Endothelial cell of umbilical vein (primary cell): Measurements from ENCODE around the gene SH3RF1.

ENCODE experiments used
- EZH2 ChIP-seq: IDR thresholded peaks from 2 replicates; pipeline ENCODE4 v1.6.1; 2012; ENCODE audit warnings: borderline replicate concordance, low read depth, mild to moderate bottlenecking, moderate library complexity, low read length, inconsistent platforms; ENCODE audit not compliant: severe bottlenecking
- FOS ChIP-seq: IDR thresholded peaks from 2 replicates; pipeline ENCODE4 v1.6.1; 2011; ENCODE audit warnings: mild to moderate bottlenecking, low read length, moderate library complexity, borderline replicate concordance; ENCODE audit not compliant: insufficient read depth
- GATA2 ChIP-seq: IDR thresholded peaks from 2 replicates; pipeline ENCODE4 v1.7.0; 2011; ENCODE audit warnings: low read depth, mild to moderate bottlenecking, moderate library complexity, mixed read lengths, low read length; ENCODE audit not compliant: insufficient read length, insufficient read depth
- JUN ChIP-seq: IDR thresholded peaks from 2 replicates; pipeline ENCODE4 v1.6.1; 2011; ENCODE audit warnings: borderline replicate concordance, low read depth; ENCODE audit not compliant: insufficient read length, insufficient read depth
- MYC ChIP-seq: IDR thresholded peaks from one replicate; pipeline ENCODE4 v1.6.1; 2011; ENCODE audit warnings: mild to moderate bottlenecking, low read depth, low read length
- POLR2A ChIP-seq: IDR thresholded peaks from 2 replicates; pipeline ENCODE4 v1.6.1; 2012; ENCODE audit warnings: low read depth, mild to moderate bottlenecking, control low read depth, low read length
- POLR2AphosphoS5 ChIP-seq: IDR thresholded peaks from 2 replicates; pipeline ENCODE4 v1.6.1; 2012; ENCODE audit warnings: low read depth, mild to moderate bottlenecking, control low read depth, low read length, moderate library complexity; ENCODE audit not compliant: insufficient read depth
- TF ChIP-seq, protein P1 (sequence below), 2 donors: IDR thresholded peaks; 1 replicate in 1 of 2; 2 replicates in 1 of 2; pipeline ENCODE4 v1.5.1; 2011; ENCODE audit warnings: low read length in 2 of 2, mild to moderate bottlenecking in 2 of 2, moderate library complexity in 2 of 2, control low read depth in 1 of 2, inconsistent platforms in 1 of 2, low read depth in 1 of 2; ENCODE audit not compliant: insufficient read depth in 1 of 2; ENCODE audit errors: extremely low read depth in 1 of 2
- TF ChIP-seq, protein P2 (sequence below): IDR thresholded peaks from 2 replicates; pipeline ENCODE4 v1.6.1; 2011; ENCODE audit not compliant: insufficient read depth, insufficient read length

GRCh38 chr4:169094656-169095231 lies 176.0 kb downstream of the SH3RF1 start:
- TF ChIP-seq, protein P1, sequence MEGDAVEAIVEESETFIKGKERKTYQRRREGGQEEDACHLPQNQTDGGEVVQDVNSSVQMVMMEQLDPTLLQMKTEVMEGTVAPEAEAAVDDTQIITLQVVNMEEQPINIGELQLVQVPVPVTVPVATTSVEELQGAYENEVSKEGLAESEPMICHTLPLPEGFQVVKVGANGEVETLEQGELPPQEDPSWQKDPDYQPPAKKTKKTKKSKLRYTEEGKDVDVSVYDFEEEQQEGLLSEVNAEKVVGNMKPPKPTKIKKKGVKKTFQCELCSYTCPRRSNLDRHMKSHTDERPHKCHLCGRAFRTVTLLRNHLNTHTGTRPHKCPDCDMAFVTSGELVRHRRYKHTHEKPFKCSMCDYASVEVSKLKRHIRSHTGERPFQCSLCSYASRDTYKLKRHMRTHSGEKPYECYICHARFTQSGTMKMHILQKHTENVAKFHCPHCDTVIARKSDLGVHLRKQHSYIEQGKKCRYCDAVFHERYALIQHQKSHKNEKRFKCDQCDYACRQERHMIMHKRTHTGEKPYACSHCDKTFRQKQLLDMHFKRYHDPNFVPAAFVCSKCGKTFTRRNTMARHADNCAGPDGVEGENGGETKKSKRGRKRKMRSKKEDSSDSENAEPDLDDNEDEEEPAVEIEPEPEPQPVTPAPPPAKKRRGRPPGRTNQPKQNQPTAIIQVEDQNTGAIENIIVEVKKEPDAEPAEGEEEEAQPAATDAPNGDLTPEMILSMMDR (IDR thresholded peaks at IDR 0.05; ENCODE audit: extremely low read depth in 1 of 2, insufficient read depth in 1 of 2, low read depth in 1 of 2, low read length in 2 of 2) = no peak
- TF ChIP-seq FOS (no peak), POLR2A (no peak), POLR2AphosphoS5 (no peak), GATA2 (no peak), MYC (no peak), EZH2 (no peak), JUN (no peak)
- TF ChIP-seq, protein P2, sequence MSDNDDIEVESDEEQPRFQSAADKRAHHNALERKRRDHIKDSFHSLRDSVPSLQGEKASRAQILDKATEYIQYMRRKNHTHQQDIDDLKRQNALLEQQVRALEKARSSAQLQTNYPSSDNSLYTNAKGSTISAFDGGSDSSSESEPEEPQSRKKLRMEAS = no peak
